C1 segment of cervical spinal cord (tissue), 14 donors: Measurements from ENCODE around the gene DPY19L2.
"Not testable (repeated sequence)": the region's sequence is repeated elsewhere in the genome, so short reads cannot be mapped to it uniquely, and the experiment has no call there.

Experiments used
- DNase-seq, 14 donors: peaks; one replicate each; lab custom pipeline; 2025; lab: John Stamatoyannopoulos, UW

DPY19L2 gene

DNA sequence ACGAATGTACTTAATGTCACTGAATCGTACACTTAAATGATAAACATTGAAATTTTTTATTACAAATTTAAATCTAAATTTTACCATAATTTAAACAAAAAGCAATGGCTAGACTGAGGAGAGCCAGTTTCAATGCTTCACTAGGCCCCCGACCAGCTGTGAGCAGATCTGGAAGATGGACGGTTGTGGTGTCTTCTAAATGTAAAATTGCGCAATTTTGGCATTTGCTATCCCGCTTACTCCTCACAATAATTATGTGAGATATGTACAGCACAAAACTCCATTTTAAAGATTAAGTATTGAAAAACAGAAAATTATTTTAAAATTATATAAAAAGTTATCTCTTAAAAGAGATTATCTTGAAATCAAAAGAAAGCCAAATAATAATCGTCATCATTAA, 5.3 kb downstream of the DPY19L2 start:
- not testable (repeated sequence) for DNase-seq

GRCh38 chr12:63658501-63658900, 9.8 kb downstream of the DPY19L2 start:
- not testable (repeated sequence) for DNase-seq

DNA sequence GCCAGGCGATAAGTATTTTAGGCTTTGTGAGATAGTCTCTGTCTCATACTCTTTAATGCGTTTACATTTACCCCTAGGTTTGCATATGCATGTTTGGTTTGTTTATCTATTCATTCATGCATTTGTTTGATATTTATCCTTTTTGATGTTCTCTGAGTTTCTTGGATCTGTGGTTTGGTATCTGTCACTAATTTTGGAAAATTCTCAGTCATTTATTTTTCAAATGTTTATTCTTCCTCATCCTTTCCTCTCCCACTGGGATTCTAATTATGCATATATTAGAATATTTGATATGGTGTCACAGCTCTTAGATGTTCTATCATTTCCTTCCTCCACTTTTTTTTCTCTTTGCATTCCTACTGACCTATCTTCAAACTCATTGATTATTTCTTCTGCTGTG, 11.9 kb downstream of the DPY19L2 start:
- DNase-seq = not testable (repeated sequence)

GRCh38 chr12:63655543-63656257, 12.6 kb downstream of the DPY19L2 start:
- not testable (repeated sequence) for DNase-seq

DNA sequence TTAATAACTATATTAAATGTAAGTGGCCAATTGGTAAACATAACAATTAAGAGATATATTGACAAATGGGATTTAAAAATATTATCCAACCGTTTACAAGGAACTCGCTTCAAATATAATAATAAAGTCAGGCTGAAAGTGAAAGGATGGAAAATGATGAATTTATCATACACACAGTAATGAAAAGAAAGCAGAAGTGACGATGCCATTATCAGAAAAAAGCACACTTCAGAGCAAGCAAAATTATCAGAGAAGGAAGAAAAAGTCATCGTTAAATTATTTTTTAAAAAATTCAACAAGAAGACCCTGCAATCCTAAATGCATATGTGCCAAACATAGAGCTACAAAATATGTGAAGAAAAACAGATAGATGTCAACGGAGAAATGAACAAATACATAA, 13.8 kb downstream of the DPY19L2 start:
- not testable (repeated sequence) for DNase-seq

DNA sequence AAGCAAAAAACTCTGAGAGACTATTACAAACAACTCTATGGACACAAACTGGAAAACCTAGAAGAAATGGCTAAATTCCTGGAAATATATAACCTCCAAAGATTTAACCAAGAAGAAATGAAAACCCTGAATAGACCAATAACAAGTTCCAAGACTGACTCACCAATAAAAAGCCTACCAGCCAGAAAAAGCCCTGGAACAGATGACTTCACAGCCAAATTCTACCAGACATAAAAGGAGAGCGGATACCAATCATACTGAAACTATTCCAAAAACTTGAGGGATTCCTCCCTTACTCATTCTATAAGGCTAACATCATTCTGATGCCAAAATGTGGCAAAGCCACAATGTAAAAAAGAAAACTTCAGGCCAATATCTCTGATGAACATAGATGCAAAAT, 18.8 kb downstream of the DPY19L2 start:
- not testable (repeated sequence) for DNase-seq

DNA sequence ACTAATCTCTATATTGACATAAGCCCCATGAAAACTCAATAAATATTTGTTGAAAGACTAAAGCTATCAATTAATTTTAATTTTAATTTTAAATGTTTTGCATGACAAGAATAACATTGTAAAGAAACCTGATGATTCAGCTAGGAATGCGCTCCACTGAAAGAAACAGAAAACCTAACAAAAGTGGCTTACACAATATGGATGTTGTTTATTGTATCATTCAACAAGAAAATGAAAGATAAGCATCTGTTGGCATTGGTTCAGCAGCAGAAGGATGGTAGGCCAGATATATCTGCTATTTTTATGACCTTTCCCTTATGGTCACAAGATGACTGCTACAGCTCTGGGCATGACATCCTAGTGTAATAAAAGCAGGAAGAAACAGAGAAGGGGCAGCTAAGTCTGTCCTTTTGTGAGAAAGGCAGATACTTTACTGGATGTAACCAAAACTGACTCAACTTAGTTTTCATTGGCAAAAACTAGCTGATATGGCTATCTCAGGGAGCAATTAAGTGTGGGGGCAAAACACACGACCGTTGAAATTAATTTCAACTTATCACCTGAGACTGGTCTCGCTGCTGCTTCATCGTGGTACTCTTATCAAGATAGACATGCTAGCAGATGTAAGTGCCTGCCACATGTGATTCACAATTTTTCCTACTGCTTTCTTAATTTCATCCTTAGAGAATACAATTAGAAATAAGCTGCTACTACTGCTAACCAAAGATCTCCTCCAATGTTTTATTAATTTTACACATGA, 24.7 kb downstream of the DPY19L2 start:
- DNase-seq = not testable (repeated sequence)

DNA sequence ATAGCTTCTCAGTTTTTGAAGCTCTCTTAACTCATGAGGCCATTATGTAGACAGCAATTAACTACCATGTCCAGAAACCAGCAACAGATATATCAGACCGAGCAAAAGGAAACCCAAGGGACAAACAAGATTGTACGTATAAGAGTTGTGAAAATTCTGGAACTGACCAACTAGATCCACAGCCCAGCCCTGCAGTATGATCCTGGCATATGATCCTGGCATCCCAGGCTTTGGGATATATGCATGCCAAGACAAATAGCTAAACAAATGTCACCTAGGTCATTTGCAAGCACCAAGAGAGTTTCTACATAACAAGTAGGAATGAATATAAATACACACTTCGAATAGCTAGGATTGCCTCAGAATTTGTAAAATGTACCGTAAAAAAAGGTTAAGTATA, 44.0 kb downstream of the DPY19L2 start:
- not testable (repeated sequence) for DNase-seq

DNA sequence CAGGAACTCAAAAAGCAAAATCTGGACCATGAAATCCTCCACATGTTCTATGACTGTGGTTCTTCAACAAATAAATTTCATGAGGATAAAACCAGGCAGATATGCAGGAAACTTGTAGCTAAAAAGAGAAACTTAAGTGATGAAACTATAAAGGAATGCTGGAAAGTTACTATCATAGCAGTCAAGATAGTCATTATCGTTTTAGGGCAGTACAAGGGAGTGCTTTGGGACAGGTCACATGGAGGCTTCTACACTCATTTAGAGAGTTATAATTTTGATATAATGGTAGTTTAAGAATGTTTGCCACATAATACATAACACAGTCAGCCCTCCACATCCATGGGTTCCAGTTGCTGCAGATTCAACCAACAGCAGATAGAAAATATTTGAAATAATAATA, 52.7 kb downstream of the DPY19L2 start:
- not testable (repeated sequence) for DNase-seq

- DNase-seq = not testable (repeated sequence)
These were observed 57.0 kb downstream of the DPY19L2 start for GRCh38 chr12:63611285-63611684.

DNA sequence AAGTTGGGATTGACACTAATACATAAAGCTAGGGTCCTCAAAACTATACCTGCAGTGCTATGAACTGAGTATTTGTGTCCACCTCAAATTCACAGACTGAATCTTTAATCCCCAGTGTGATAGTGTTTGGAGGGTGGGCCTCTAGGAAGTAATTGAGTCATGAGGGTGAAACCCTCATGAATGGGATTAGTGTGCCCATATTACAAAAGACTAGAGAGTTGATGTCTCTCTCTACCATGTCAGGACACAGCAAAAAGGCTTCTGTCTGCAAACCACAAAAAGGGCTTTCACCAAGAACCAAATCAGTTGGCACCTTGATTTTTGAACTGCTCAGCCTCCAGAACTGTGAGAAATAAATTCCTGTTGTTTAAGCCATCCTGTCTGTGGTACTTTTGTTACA, 59.0 kb downstream of the DPY19L2 start:
- DNase-seq = not testable (repeated sequence)

DNA sequence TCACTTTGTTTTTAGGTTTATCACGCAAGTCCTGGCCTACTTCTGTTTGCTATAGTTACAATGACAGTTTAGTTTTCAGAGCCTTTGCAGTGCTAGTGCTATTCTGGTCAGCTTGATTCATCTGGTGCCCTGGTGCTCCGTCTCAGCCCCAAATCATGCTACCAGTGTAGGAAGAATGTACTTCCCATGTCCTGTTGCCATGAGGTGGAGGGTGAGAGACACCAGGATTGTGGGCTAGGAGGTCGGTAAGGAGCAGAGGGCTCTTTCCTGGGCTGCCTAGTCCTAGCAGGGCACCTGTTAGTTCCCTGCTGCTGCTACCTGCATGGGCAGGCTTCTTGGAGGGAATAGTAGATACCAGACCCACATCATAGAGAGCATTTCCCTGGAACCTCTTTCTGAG, 63.3 kb downstream of the DPY19L2 start:
- not testable (repeated sequence) for DNase-seq

- DNase-seq = not testable (repeated sequence)
These were observed 73.5 kb downstream of the DPY19L2 start for GRCh38 chr12:63594828-63595227.

GRCh38 chr12:63584426-63584825, 83.9 kb downstream of the DPY19L2 start:
- not testable (repeated sequence) for DNase-seq

DNA sequence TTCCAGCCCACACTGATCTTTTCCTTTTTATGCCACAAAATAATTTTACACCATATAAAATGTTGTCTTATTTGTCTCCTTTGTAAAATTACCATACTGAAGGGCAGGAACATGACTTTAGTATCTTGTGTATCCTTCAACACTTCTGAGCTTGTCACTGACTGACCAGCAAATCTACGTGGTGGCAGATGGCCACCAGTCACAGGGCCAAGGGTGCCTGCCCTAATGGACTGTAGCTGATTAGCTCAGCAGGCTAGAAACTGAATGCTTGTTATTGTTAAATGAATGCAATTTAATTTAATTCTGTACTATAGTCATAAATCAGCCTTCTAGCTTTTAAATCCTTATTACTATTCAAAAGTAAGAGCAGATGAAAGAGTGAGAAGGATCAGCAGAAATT, 85.0 kb downstream of the DPY19L2 start:
- DNase-seq = not testable (repeated sequence)

DNA sequence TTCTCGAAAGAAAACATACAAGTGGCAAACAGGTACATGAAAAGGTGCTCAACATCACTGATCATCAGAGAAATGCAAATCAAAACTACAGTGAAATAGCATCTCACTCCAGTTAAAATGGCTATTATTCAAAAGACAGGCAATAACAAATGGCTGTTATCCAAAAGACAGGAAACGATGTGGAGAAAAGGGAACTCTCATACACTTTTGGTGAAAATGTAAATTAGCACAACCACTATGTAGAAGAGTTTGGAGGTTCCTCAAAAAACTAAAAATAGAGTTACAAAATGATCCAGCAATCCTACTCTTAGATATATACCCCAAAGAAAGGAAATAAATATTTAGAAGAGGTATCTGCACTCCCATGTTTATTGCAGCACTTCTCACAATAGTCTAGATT, 90.7 kb downstream of the DPY19L2 start:
- not testable (repeated sequence) for DNase-seq

- DNase-seq = not testable (repeated sequence)
These were observed 96.3 kb downstream of the DPY19L2 start for GRCh38 chr12:63572038-63572437.

- DNase-seq = not testable (repeated sequence)
These were observed 109.8 kb downstream of the DPY19L2 start for GRCh38 chr12:63558445-63558844.

DNA sequence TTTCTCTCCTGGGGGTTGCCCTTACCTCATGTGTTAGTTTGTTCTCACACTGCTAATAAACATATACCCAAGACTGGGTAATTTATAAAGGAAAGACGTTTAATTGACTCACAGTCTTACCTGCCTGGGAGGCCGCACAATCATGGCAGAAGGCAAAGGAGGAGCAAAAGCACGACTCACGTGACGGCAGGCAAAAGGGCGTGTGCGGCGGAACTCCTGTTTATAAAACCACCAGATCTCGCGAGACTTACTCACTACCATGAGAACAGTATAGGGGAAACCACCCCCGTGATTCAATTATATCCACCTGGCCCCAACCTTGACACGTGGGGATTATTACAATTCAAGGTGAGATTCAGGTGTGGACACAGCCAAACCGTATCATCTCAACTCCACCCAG, 116.9 kb downstream of the DPY19L2 start:
- DNase-seq = not testable (repeated sequence)

DNA sequence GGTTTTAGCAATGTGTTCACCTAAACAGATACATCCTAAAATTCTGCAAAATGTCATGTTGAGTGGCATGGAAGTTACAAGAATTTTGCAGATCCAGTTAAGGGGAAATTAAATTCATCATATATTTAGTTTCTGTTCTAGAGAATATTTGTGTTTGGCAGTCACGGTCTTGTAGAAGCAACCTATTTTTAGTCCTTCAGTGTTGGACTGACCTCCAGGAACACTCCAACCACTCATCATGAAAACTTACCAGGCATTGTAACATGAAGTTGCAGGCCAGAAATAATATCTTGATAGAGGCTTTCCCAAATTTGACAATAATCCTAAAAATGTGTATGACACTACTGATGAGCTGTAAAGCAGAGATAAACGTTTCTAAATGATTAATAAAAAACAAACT, 119.3 kb downstream of the DPY19L2 start:
- DNase-seq = not testable (repeated sequence)

DNA sequence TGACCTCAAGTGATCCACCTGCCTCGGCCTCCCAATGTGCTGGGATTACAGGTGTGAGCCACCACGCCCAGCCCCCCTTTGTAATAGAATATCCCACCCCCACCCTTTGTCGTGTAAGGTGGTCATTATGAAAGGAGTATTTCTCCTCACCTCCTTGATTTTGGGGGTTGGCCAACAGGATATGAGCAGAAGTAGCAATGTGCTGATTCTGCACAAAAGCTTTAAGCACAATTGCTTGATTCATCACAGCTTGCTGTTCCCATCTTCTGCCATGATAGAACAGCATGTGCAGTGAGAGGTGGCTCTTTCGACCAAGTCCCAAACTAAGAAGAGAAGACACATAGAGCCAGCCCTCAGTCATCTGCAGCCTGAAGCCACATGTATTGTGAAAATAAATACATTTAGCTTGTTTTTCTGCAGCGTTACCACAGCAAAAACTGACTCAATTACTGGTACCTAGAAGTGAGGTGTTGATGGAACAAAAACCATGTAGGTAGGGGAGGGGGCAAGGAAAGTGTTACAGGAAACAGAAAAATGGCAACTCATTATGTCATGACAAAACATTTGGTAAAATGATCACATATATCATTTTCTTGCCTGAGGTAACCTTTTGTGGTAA, 122.9 kb downstream of the DPY19L2 start:
- DNase-seq = not testable (repeated sequence)

DNA sequence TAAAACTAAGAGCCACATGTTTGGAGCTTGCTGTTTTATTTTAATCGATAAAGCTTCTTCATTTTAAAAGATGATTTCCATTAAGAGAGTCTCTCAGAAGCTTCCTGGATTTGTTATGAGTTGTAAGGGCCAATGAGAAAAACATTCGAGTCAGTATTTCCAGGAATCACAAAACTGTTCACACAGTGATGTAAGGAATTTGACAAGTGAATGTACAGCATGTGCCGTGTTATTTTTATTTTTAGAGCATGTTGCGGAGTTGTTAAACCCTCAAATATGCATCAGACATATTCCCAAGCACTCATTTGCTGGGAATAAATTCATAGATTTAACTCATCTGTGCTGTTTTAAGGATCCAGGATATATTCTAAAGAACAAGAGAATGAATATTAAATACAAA, 129.6 kb downstream of the DPY19L2 start:
- not testable (repeated sequence) for DNase-seq
